Nephron (organoid): ENCODE measurements around the gene PARP9.

Experiments used
- H3K27ac Mint-ChIP-seq, 3 experiments: 2 replicates each; pipeline ENCODE4 v1.8.0; 2020; ENCODE audit warnings: mixed read lengths in 3 of 3, mild to moderate bottlenecking in 2 of 3, moderate library complexity in 1 of 3
- H3K27me3 Mint-ChIP-seq: 2 replicates; pipeline ENCODE4 v1.8.0; 2021; ENCODE audit warnings: low read depth, mild to moderate bottlenecking, moderate library complexity, mixed read lengths
- H3K36me3 Mint-ChIP-seq: 2 replicates; pipeline ENCODE4 v1.8.0; 2020; ENCODE audit warnings: low read depth, mixed read lengths
- H3K4me1 Mint-ChIP-seq: 2 replicates; pipeline ENCODE4 v1.8.0; 2020; ENCODE audit warnings: mixed read lengths
- H3K4me3 Mint-ChIP-seq, 3 experiments: 2 replicates each; pipeline ENCODE4 v1.8.0; 2020; ENCODE audit warnings: mild to moderate bottlenecking in 3 of 3, mixed read lengths in 3 of 3, moderate library complexity in 2 of 3
- H3K9me3 Mint-ChIP-seq: 2 replicates; pipeline ENCODE4 v1.8.0; 2020; ENCODE audit warnings: mixed read lengths
- TF ChIP-seq, protein P1 (sequence below), 3 experiments: fragments of 200-600 bp; sonication (generic); IDR thresholded peaks; one replicate each; pipeline ENCODE4 v1.5.0; 2021; ENCODE audit warnings: antibody characterized with exemption in 3 of 3; ENCODE audit not compliant: unreplicated experiment in 3 of 3

Gene PARP9

GRCh38 chr3:122498152-122498551, 65.9 kb downstream of the PARP9 start:
- Mint-ChIP-seq H3K4me1 (no peaks in the 10 kb centered on the region), H3K4me3 (no peak overlapping the region), H3K27me3 (no peaks in the 10 kb centered on the region), H3K9me3 (no peaks in the 10 kb centered on the region), H3K36me3 (peaks cover 19% of the 10 kb centered on the region), H3K27ac (no peak overlapping the region)
- TF ChIP-seq, protein P1, sequence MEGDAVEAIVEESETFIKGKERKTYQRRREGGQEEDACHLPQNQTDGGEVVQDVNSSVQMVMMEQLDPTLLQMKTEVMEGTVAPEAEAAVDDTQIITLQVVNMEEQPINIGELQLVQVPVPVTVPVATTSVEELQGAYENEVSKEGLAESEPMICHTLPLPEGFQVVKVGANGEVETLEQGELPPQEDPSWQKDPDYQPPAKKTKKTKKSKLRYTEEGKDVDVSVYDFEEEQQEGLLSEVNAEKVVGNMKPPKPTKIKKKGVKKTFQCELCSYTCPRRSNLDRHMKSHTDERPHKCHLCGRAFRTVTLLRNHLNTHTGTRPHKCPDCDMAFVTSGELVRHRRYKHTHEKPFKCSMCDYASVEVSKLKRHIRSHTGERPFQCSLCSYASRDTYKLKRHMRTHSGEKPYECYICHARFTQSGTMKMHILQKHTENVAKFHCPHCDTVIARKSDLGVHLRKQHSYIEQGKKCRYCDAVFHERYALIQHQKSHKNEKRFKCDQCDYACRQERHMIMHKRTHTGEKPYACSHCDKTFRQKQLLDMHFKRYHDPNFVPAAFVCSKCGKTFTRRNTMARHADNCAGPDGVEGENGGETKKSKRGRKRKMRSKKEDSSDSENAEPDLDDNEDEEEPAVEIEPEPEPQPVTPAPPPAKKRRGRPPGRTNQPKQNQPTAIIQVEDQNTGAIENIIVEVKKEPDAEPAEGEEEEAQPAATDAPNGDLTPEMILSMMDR (IDR thresholded peaks at IDR 0.05; ENCODE audit: unreplicated experiment in 3 of 3): no peak

DNA sequence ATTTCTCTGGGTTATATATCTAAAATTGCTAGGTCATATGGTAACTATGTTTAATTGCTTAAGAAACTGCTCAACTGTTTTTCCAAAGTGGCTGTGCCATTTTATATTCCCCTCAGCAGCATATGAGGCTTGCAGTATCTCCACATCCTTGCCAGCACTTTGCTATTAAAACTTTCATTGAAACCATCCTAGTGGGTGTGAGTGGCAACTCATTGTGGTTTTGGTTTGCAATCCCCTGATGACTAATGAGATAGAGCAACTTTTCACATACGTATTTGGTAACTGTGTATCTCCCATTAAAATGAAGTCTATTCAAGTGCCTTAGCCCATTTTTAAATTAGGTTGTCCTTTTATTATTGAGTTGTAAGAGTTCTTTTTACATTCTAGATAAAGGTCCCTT, 66.7 kb downstream of the PARP9 start:
- no peaks in the 10 kb centered on the region for H3K27me3 Mint-ChIP-seq
- peaks cover 26% of the 10 kb centered on the region for H3K36me3 Mint-ChIP-seq
- no peak overlapping the region for H3K4me3 Mint-ChIP-seq
- no peak overlapping the region for H3K27ac Mint-ChIP-seq
- no peaks in the 10 kb centered on the region for H3K9me3 Mint-ChIP-seq
- TF ChIP-seq, protein P1 (IDR thresholded peaks at IDR 0.05; ENCODE audit: unreplicated experiment in 3 of 3): no peak
- H3K4me1 Mint-ChIP-seq: no peaks in the 10 kb centered on the region

DNA sequence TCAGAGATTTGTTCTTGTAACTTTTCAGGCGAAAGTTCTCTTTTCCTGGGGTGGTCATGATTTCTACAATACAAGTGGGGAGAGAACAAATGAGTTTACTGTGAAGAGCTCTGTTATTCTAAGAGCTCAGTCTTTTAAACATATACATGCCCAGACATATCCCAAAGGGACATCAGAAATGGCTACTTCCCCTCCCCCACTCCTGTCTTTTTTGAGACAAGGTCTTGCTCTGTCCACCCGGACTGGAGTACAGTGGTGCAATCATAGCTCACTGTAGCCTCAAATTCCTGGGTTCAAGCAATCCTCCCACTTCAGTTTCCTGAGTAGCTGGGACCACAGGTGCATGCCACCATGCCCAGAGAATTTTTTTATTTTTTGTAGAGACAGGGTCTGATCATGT, 67.6 kb downstream of the PARP9 start:
- H3K9me3 Mint-ChIP-seq: no peaks in the 10 kb centered on the region

DNA sequence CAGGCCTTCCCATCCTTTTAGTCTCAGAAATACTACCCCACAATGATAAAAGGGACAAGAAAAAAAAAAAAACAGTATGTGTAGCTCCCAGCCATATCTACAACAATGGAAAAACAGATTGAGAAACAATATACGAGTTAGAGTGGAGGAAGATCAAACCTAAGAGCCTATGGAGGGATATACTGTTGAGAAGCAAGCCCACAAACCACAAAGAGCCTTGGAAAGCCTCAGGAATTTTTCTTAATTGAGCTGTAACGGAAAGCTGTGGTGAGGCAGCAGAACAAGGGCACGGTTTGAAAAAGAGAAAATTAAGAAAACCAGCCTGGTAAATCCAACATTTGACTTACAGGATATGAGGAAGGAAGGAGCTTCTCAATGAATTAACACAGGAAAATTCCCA, 70.8 kb downstream of the PARP9 start:
- TF ChIP-seq, protein P1 (IDR thresholded peaks at IDR 0.05; ENCODE audit: unreplicated experiment in 3 of 3): no peak
- H3K4me1 Mint-ChIP-seq: no peaks in the 10 kb centered on the region

More for the DNA sequence above, 67.6 kb downstream of the PARP9 start:
- Mint-ChIP-seq H3K4me3 (no peak overlapping the region), H3K27me3 (no peaks in the 10 kb centered on the region), H3K4me1 (no peaks in the 10 kb centered on the region), H3K27ac (peak overlapping the region in 1 of 3 experiments; percentile 4), H3K36me3 (peaks cover 32% of the 10 kb centered on the region)
- TF ChIP-seq, protein P1 (IDR thresholded peaks at IDR 0.05; ENCODE audit: unreplicated experiment in 3 of 3): no peak

DNA sequence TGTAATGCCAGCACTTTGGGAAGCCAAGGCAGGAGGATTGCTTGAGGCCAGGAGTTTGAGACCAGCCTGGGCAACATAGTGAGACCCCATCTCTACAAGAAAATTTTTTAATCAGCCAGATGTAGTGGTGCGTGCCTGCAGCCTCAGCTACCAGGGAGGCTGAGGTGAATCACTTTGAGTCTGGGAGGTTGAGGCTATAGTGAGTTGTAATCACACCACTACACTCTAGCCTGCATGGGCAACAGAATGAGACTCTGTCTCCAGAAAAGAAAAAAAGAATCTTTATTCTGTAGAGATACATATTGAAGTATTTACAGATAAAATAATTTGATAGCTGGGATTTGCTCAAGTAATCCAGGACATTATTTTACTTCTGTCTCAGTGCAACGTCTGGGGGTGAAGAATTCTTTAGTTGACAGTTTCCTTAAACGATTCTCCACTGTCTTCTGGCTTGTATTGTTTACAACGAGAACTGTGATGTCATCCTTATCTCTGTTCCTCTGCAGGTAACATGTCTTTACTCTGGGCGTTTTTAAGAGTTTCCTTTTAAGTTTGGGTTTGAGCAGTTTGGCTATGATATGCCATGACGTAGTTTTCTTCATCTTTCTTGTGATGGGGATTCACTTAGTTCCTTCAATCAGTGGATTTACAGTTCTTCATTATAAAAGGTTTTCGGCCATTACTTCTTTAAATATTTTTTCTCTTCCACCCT, 75.7 kb downstream of the PARP9 start:
- no peaks in the 10 kb centered on the region for H3K4me1 Mint-ChIP-seq
- TF ChIP-seq, protein P1 (IDR thresholded peaks at IDR 0.05; ENCODE audit: unreplicated experiment in 3 of 3): no peak
- H3K36me3 Mint-ChIP-seq: peaks cover 54% of the 10 kb centered on the region
- no peak overlapping the region for H3K27ac Mint-ChIP-seq
- H3K9me3 Mint-ChIP-seq: no peaks in the 10 kb centered on the region
- no peaks in the 10 kb centered on the region for H3K27me3 Mint-ChIP-seq
- no peak overlapping the region for H3K4me3 Mint-ChIP-seq

More for the DNA sequence above, 70.8 kb downstream of the PARP9 start:
- Mint-ChIP-seq H3K27me3 (no peaks in the 10 kb centered on the region), H3K36me3 (peaks cover 57% of the 10 kb centered on the region), H3K27ac (no peak overlapping the region), H3K9me3 (no peaks in the 10 kb centered on the region), H3K4me3 (no peak overlapping the region)

GRCh38 chr3:122484985-122485384, 79.1 kb downstream of the PARP9 start:
- no peaks in the 10 kb centered on the region for H3K27me3 Mint-ChIP-seq
- no peaks in the 10 kb centered on the region for H3K4me1 Mint-ChIP-seq

More at GRCh38 chr3:122484985-122485384, 79.1 kb downstream of the PARP9 start:
- no peak overlapping the region for H3K4me3 Mint-ChIP-seq
- H3K9me3 Mint-ChIP-seq: no peaks in the 10 kb centered on the region
- TF ChIP-seq, protein P1 (IDR thresholded peaks at IDR 0.05; ENCODE audit: unreplicated experiment in 3 of 3): no peak
- peaks cover 38% of the 10 kb centered on the region for H3K36me3 Mint-ChIP-seq
- no peak overlapping the region for H3K27ac Mint-ChIP-seq
